Erythroblast (primary cell): ENCODE measurements around the gene NAB2.

Experiments used
- GATA1 ChIP-seq: IDR thresholded peaks from 2 replicates; pipeline ENCODE4 v1.6.1; 2011; ENCODE audit warnings: low read depth, mild to moderate bottlenecking, control low read depth, low read length, moderate library complexity
- POLR2A ChIP-seq: IDR thresholded peaks from 2 replicates; pipeline ENCODE4 v1.6.1; 2011; ENCODE audit warnings: mild to moderate bottlenecking, low read length

- no peak for TF ChIP-seq POLR2A
- no peak for TF ChIP-seq GATA1
These were observed 45.0 kb downstream of the NAB2 start for GRCh38 chr12:57133916-57134315.
